Measurements from ENCODE around the gene TIGD2.

DNA sequence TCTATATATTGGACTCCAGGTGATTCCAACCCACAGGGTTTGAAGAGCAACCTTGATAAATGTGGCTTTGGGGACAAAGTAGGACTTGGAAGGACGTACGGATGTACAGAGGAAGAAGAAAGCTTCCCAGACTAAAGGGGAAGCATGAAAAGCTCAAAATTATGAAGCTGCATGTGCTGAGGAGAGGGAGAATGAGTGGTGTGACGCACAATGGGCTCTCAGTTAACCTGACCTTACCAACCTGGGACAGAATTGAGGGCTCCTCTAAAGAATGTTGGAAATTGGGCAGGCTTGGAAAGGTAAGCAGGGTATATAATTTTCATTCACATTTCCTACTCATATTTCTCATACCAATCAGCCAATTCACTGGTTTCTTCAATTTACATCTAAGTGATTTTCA, 10.5 kb upstream of the TIGD2 start:
- TF ChIP-seq POLR2A (IDR thresholded peaks at IDR 0.05; ENCODE audit: low read depth, low read length) (no peak), TAF1 (IDR thresholded peaks at IDR 0.05; ENCODE audit: borderline replicate concordance, low read depth, low read length) (no peak), POLR2AphosphoS5 (IDR thresholded peaks at IDR 0.05; ENCODE audit: low read depth, low read length) (no peak)

Data from GM12892 (cell line).